ENCODE data around the gene PRPS1.

PRPS1 gene

GRCh38 chrX:107628662-107629539, 591 bp downstream of the PRPS1 start:
- H3K27ac ChIP-seq = peak overlapping the region; percentile 54 to 84
- no peak for TF ChIP-seq CTCF (IDR thresholded peaks at IDR 0.05)
- DNase-seq (ENCODE audit: low spot score) = no peak
- peak overlapping the region; percentile 78 for H3K4me3 ChIP-seq

- DNase-seq (ENCODE audit: low spot score) = no peak
- Histone ChIP-seq H3K27ac (no peak overlapping the region), H3K4me3 (peak overlapping the region; percentile 78)
- no peak for TF ChIP-seq CTCF (IDR thresholded peaks at IDR 0.05)
These were observed 1.2 kb downstream of the PRPS1 start for GRCh38 chrX:107629540-107629909.

GRCh38 chrX:107630031-107630689, 1.9 kb downstream of the PRPS1 start:
- Histone ChIP-seq H3K27ac (no peak overlapping the region), H3K4me3 (peak overlapping the region; percentile 78)
- TF ChIP-seq CTCF (IDR thresholded peaks at IDR 0.05) = no peak
- DNase-seq (ENCODE audit: low spot score) = no peak

GRCh38 chrX:107632346-107632745, 4.0 kb downstream of the PRPS1 start:
- no peak for TF ChIP-seq CTCF (IDR thresholded peaks at IDR 0.05)
- no peak overlapping the region for H3K4me3 ChIP-seq
- DNase-seq (ENCODE audit: low spot score) = no peak
- no peak overlapping the region for H3K27ac ChIP-seq

- Histone ChIP-seq H3K27ac (no peak overlapping the region), H3K4me3 (no peak overlapping the region)
- TF ChIP-seq CTCF (IDR thresholded peaks at IDR 0.05) = no peak
- DNase-seq (ENCODE audit: low spot score) = no peak
These were observed 18.4 kb downstream of the PRPS1 start for GRCh38 chrX:107646735-107647134.

GRCh38 chrX:107648332-107648731, 20.0 kb downstream of the PRPS1 start:
- TF ChIP-seq CTCF (IDR thresholded peaks at IDR 0.05) = no peak
- no peak overlapping the region for H3K27ac ChIP-seq
- no peak overlapping the region for H3K4me3 ChIP-seq
- DNase-seq (ENCODE audit: low spot score) = no peak

GRCh38 chrX:107654566-107654871, 26.2 kb downstream of the PRPS1 start:
- TF ChIP-seq CTCF (IDR thresholded peaks at IDR 0.05) = no peak
- peak overlapping the region in 1 of 2 donors; percentile 76 for H3K27ac ChIP-seq
- DNase-seq (ENCODE audit: low spot score) = no peak
- no peak overlapping the region for H3K4me3 ChIP-seq
